ACHN (cell line): ENCODE results near the gene SLC24A4.

ENCODE experiments used
- DNase-seq: peaks from one replicate; pipeline ENCODE4 v3.0.0-alpha.2; 2015
- in situ Hi-C: cut with HindIII; loops from 2 replicates; pipeline ENCODE4 v1.10.0; 2017; ENCODE audit warnings: low sequenced_read_pairs, low pct_ligation_motif_present, low pct_unique_long_range_greater_than_20kb

SLC24A4 gene

GRCh38 chr14:92315050-92315805, 7.7 kb upstream of the SLC24A4 start:
- DNase-seq: no peak
- in situ Hi-C loops: no loop called here

GRCh38 chr14:92316176-92316575, 6.8 kb upstream of the SLC24A4 start:
- DNase-seq: no peak
- in situ Hi-C loops: no loop called here

- no peak for DNase-seq
- in situ Hi-C loops: no loop called here
These were observed 6.0 kb upstream of the SLC24A4 start for GRCh38 chr14:92316937-92317336.

- in situ Hi-C loops: no loop called here
- DNase-seq: peak; percentile 12
These were observed 5.5 kb upstream of the SLC24A4 start for GRCh38 chr14:92317511-92317910.

- no peak for DNase-seq
- in situ Hi-C loops: no loop called here
These were observed 1.3 kb upstream of the SLC24A4 start for GRCh38 chr14:92321701-92322100.

GRCh38 chr14:92322516-92322915, 449 bp upstream of the SLC24A4 start:
- no peak for DNase-seq
- in situ Hi-C loops: no loop called here

- in situ Hi-C loops: no loop called here
- no peak for DNase-seq
These were observed 1.2 kb downstream of the SLC24A4 start for GRCh38 chr14:92323916-92324818.

- in situ Hi-C loops: no loop called here
- no peak for DNase-seq
These were observed 2.9 kb downstream of the SLC24A4 start for GRCh38 chr14:92325835-92326234.

GRCh38 chr14:92328664-92329255, 5.8 kb downstream of the SLC24A4 start:
- in situ Hi-C loops: no loop called here
- no peak for DNase-seq

GRCh38 chr14:92334050-92334449, 11.1 kb downstream of the SLC24A4 start:
- no peak for DNase-seq
- in situ Hi-C loops: no loop called here

GRCh38 chr14:92336363-92336762, 13.4 kb downstream of the SLC24A4 start:
- in situ Hi-C loops: no loop called here
- DNase-seq: no peak

GRCh38 chr14:92339426-92339825, 16.5 kb downstream of the SLC24A4 start:
- DNase-seq: no peak
- in situ Hi-C loops: no loop called here

- in situ Hi-C loops: no loop called here
- DNase-seq: no peak
These were observed 17.1 kb downstream of the SLC24A4 start for GRCh38 chr14:92340071-92340470.

- DNase-seq: no peak
- in situ Hi-C loops: no loop called here
These were observed 18.0 kb downstream of the SLC24A4 start for GRCh38 chr14:92340931-92341330.

- in situ Hi-C loops: no loop called here
- DNase-seq: no peak
These were observed 18.8 kb downstream of the SLC24A4 start for GRCh38 chr14:92341791-92342190.

GRCh38 chr14:92348154-92348553, 25.2 kb downstream of the SLC24A4 start:
- in situ Hi-C loops: no loop called here
- DNase-seq: no peak

- in situ Hi-C loops: no loop called here
- DNase-seq: no peak
These were observed 28.8 kb downstream of the SLC24A4 start for GRCh38 chr14:92351750-92352149.

- in situ Hi-C loops: no loop called here
- DNase-seq: peak; percentile 26
These were observed 29.4 kb downstream of the SLC24A4 start for GRCh38 chr14:92352158-92352985.

GRCh38 chr14:92353447-92353846, 30.5 kb downstream of the SLC24A4 start:
- in situ Hi-C loops: no loop called here

More at GRCh38 chr14:92353447-92353846, 30.5 kb downstream of the SLC24A4 start:
- no peak for DNase-seq
